ENCODE data around the gene GPSM3.
"Not testable (repeated sequence)": the region's sequence is repeated elsewhere in the genome, so short reads cannot be mapped to it uniquely, and the experiment has no call there.

GPSM3 gene

GRCh38 chr6:32147401-32148132 is 44.9 kb downstream of the GPSM3 start:
- no peak overlapping the region for H3K4me3 ChIP-seq (ENCODE audit: low read depth, low read length)
- no peak for TF ChIP-seq CTCF (IDR thresholded peaks at IDR 0.05; ENCODE audit: borderline replicate concordance, insufficient read depth, low read depth, low read length)

- no peak for TF ChIP-seq CTCF (IDR thresholded peaks at IDR 0.05; ENCODE audit: borderline replicate concordance, insufficient read depth, low read depth, low read length)
Measured at GRCh38 chr6:32146687-32147086, 45.8 kb downstream of the GPSM3 start.

GRCh38 chr6:32146287-32146686 is 46.2 kb downstream of the GPSM3 start:
- no peak for TF ChIP-seq CTCF (IDR thresholded peaks at IDR 0.05; ENCODE audit: borderline replicate concordance, insufficient read depth, low read depth, low read length)
- H3K4me3 ChIP-seq (ENCODE audit: low read depth, low read length) = no peak overlapping the region

More at GRCh38 chr6:32146687-32147086, 45.8 kb downstream of the GPSM3 start:
- no peak overlapping the region for H3K4me3 ChIP-seq (ENCODE audit: low read depth, low read length)

- H3K4me3 ChIP-seq (ENCODE audit: low read depth, low read length) = not testable (repeated sequence)
Measured at GRCh38 chr6:32144238-32144637, 48.2 kb downstream of the GPSM3 start.

All from GM12875 (cell line).